ENCODE measurements around the gene ZNF557. TPM values are rescaled to one million over a fixed set of nuclear protein-coding genes. Genes with fewer than 3 reads are reported as not detected.

The ZNF557 gene
- total and polyA plus RNA-seq, 2 of the 4 experiments (the other 2 are of a cell fraction): 3.7 to 21.1 TPM

- no peak overlapping the region for H3K56ac ChIP-seq (ENCODE audit: extremely low read depth, insufficient read depth, low read length)
- no peaks in the 10 kb centered on the region for H3K79me1 ChIP-seq (ENCODE audit: low read depth in 1 of 2, low read length in 2 of 2)
- no peak overlapping the region for H4K91ac ChIP-seq (ENCODE audit: insufficient read depth, low read depth, low read length)
- no peak overlapping the region for H2AK5ac ChIP-seq (ENCODE audit: low read depth, low read length)
- no peak overlapping the region for H3K9ac ChIP-seq (ENCODE audit: low read depth, low read length)
- H2BK5ac ChIP-seq (ENCODE audit: low read depth, low read length, poor library complexity, severe bottlenecking): no peak overlapping the region
- H2AK9ac ChIP-seq (replicated peaks; ENCODE audit: low read depth, low read length, poor library complexity): no peak overlapping the region
- H3K9me1 ChIP-seq (ENCODE audit: insufficient read depth, low read length): no peaks in the 10 kb centered on the region
- H2BK15ac ChIP-seq (ENCODE audit: low read depth, low read length): no peak overlapping the region
- no peaks in the 10 kb centered on the region for H3K36me3 ChIP-seq (ENCODE audit: control insufficient read depth, insufficient read depth, low read length)
- in situ Hi-C loops (cut with MboI; ENCODE audit: low sequenced_read_pairs): no loop called here
- H3K9me3 ChIP-seq (ENCODE audit: control insufficient read depth, insufficient read depth, low read length): no peaks in the 10 kb centered on the region
- H3K4me1 ChIP-seq (ENCODE audit: control insufficient read depth, insufficient read depth, low read length): no peaks in the 10 kb centered on the region
- no peak overlapping the region for H3K4me3 ChIP-seq (ENCODE audit: insufficient read depth, low read depth, low read length)
- ChIA-PET CTCF (no interaction called here), POLR2A (ENCODE audit: unreplicated experiment) (no interaction called here)
- BruUV-seq (replicated peaks): no TSS peak
- no peak overlapping the region for H3K18ac ChIP-seq (ENCODE audit: low read depth, low read length)
- no peak overlapping the region for H3K14ac ChIP-seq (replicated peaks; ENCODE audit: low read depth, low read length)
- no peaks in the 10 kb centered on the region for H4K20me1 ChIP-seq (ENCODE audit: insufficient read depth, low read length)
- no peak overlapping the region for H4K5ac ChIP-seq (ENCODE audit: low read depth, low read length)
- no peak overlapping the region for H4K8ac ChIP-seq (ENCODE audit: low read depth in 2 of 2, low read length in 2 of 2)
- dilution Hi-C loops (cut with HindIII; ENCODE audit: low sequenced_read_pairs, unreplicated experiment): no loop called here
- intact Hi-C loops (cut with micrococcal nuclease): loop anchor here (10.0 kb wide), 1 partner anchor 329 kb away; the partner anchor contains the start of genes GPR108 and TRIP10
- ATAC-seq (ENCODE audit: low read depth) (no peak), DNase-seq (no peak)
- no peak overlapping the region for H3K27ac ChIP-seq (ENCODE audit: insufficient read depth, low read length)
- H2BK20ac ChIP-seq (ENCODE audit: low read depth, low read length): no peak overlapping the region
- TF ChIP-seq CEBPB (IDR thresholded peaks at IDR 0.05; ENCODE audit: low read depth, low read length) (no peak), MAZ (IDR thresholded peaks at IDR 0.05; ENCODE audit: borderline replicate concordance, low read depth, low read length) (no peak), RCOR1 (IDR thresholded peaks at IDR 0.05; ENCODE audit: insufficient replicate concordance, low read length) (no peak), CHD1 (IDR thresholded peaks at IDR 0.05; ENCODE audit: low read depth, low read length) (no peak), MAFK (IDR thresholded peaks at IDR 0.05; ENCODE audit: low read depth, low read length) (no peak), NFE2L2 (IDR thresholded peaks at IDR 0.05; ENCODE audit: low read depth, low read length) (no peak), USF2 (IDR thresholded peaks at IDR 0.05; ENCODE audit: low read depth, low read length) (no peak), SMC3 (IDR thresholded peaks at IDR 0.05; ENCODE audit: low read depth, low read length) (no peak), RFX5 (IDR thresholded peaks at IDR 0.05; ENCODE audit: low read depth, low read length) (no peak), MXI1 (IDR thresholded peaks at IDR 0.05; ENCODE audit: borderline replicate concordance, low read depth, low read length) (no peak), RAD21 (IDR thresholded peaks at IDR 0.05; ENCODE audit: low read length) (no peak)
- TF ChIP-seq, protein P1, sequence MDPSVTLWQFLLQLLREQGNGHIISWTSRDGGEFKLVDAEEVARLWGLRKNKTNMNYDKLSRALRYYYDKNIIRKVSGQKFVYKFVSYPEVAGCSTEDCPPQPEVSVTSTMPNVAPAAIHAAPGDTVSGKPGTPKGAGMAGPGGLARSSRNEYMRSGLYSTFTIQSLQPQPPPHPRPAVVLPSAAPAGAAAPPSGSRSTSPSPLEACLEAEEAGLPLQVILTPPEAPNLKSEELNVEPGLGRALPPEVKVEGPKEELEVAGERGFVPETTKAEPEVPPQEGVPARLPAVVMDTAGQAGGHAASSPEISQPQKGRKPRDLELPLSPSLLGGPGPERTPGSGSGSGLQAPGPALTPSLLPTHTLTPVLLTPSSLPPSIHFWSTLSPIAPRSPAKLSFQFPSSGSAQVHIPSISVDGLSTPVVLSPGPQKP (IDR thresholded peaks at IDR 0.05; ENCODE audit: borderline replicate concordance, low read depth, low read length): no peak
- no peak overlapping the region for H3K4me2 ChIP-seq (ENCODE audit: low read depth, low read length)
- no peaks in the 10 kb centered on the region for H3K27me3 ChIP-seq (ENCODE audit: control insufficient read depth, insufficient read depth, low read length)
- no peak overlapping the region for H3K4ac ChIP-seq (ENCODE audit: low read depth, low read length)
- no peak overlapping the region for H3K23ac ChIP-seq (ENCODE audit: low read depth, low read length)
- H2BK120ac ChIP-seq (ENCODE audit: low read depth, low read length): no peak overlapping the region
- H2AFZ ChIP-seq (replicated peaks; ENCODE audit: low read length, poor library complexity): no peak overlapping the region
- WGBS, 2 experiments (ENCODE audit: extremely low coverage in 2 of 2, insufficient read length in 1 of 2): no CpG with 5 or more reads among the region's 4 CpGs
Observed at GRCh38 chr19:7063339-7063738, 6.2 kb upstream of the ZNF557 start.

Measured in IMR-90 (cell line).